SH-SY5Y (cell line): ENCODE results near the gene SACS.

ENCODE experiments used
- GATA2 ChIP-seq: IDR thresholded peaks from 2 replicates; pipeline ENCODE4 v1.6.1; 2011; ENCODE audit warnings: mild to moderate bottlenecking, low read depth, low read length
- GATA3 ChIP-seq: IDR thresholded peaks from 2 replicates; pipeline ENCODE4 v1.6.1; 2011; ENCODE audit warnings: low read depth, mild to moderate bottlenecking, low read length, moderate library complexity

- TF ChIP-seq GATA3 (no peak), GATA2 (no peak)
Observed at GRCh38 chr13:23447927-23448326, 14.4 kb upstream of the SACS start.
